HCT116 (cell line): Measurements from ENCODE around the gene TTC27. TPM values are rescaled to one million over a fixed set of nuclear protein-coding genes. Genes with fewer than 3 reads are reported as not detected.

Experiments
- ATAC-seq: fragments of 200-7000 bp; cut with Tn5 transposase; 2 replicates; pipeline ENCODE4 v1.9.1; 2020; ENCODE audit warnings: mild to moderate bottlenecking, moderate library complexity
- BruUV-seq: library from RNA; stranded (reverse); fragments of 400-500 nt; replicated peaks from 2 replicates; lab custom pipeline; 2021; lab: Mats Ljungman, UMichigan
- CTCF ChIA-PET: fragments of 300-600 bp; sonication (Branson Sonifier 250); formaldehyde crosslinking; loops from one replicate; lab custom pipeline; 2021; ENCODE audit warnings: antibody characterized with exemption; lab: Charles Lee
- POLR2A ChIA-PET: fragments of 300-600, 350-600 bp; sonication (Branson Sonifier 250); formaldehyde crosslinking; loops from one replicate; lab custom pipeline; 2021; ENCODE audit warnings: antibody characterized with exemption; lab: Charles Lee
- RAD21 ChIA-PET, 2 experiments: fragments of 300-600 bp; sonication (Branson Sonifier 250); formaldehyde crosslinking; loops; one replicate each; lab custom pipeline; 2023; ENCODE audit warnings: low total read pairs in 2 of 2; ENCODE audit not compliant: uncharacterized antibody in 2 of 2, unreplicated experiment in 2 of 2, low non-redundant PET in 1 of 2; lab: Charles Lee
- DNase-seq: peaks from one replicate; pipeline ENCODE4 v3.0.0-alpha.2; 2010; ENCODE audit warnings: low read depth, low spot score
- H2AFZ ChIP-seq: fragments of 200-600 bp; shearing (Covaris generic), sonication (generic); 2 replicates; pipeline ENCODE4 v1.6.1; 2017; ENCODE audit warnings: low read depth, mixed run types, mixed read lengths, antibody characterized with exemption, low read length; ENCODE audit not compliant: poor library complexity, severe bottlenecking
- H3K27ac ChIP-seq: 2 replicates; pipeline ENCODE4 v1.5.1; 2012; ENCODE audit warnings: low read depth, low read length
- H3K27me3 ChIP-seq: fragments of 200-600 bp; sonication (generic); 2 replicates; pipeline ENCODE4 v1.6.1; 2016; ENCODE audit warnings: mixed run types, low read length, mixed read lengths; ENCODE audit not compliant: insufficient read depth
- H3K36me3 ChIP-seq, 2 experiments: fragments of 200-500 bp in 1 of 2; fragments of 200-600 bp in 1 of 2; sonication (Bioruptor generic) in 1 of 2; sonication (generic) in 1 of 2; 2 replicates each; pipeline versions ENCODE4 v1.5.1 to v1.6.1; 2014 to 2016; ENCODE audit warnings: low read length in 2 of 2, inconsistent platforms in 1 of 2, mixed read lengths in 1 of 2, mixed run types in 1 of 2; ENCODE audit not compliant: insufficient read depth in 2 of 2, control insufficient read depth in 1 of 2
- H3K4me1 ChIP-seq, 2 experiments: fragments of 200-600 bp in 1 of 2; sonication (generic) in 1 of 2; 2 replicates each; pipeline versions ENCODE4 v1.5.1 to v1.6.1; 2012 to 2017; ENCODE audit warnings: low read length in 2 of 2, inconsistent platforms in 1 of 2, mild to moderate bottlenecking in 1 of 2, mixed read lengths in 1 of 2, mixed run types in 1 of 2, moderate library complexity in 1 of 2; ENCODE audit not compliant: insufficient read depth in 2 of 2, control insufficient read depth in 1 of 2
- H3K4me2 ChIP-seq: fragments of 200-600 bp; sonication (generic); 2 replicates; pipeline ENCODE4 v1.6.1; 2017; ENCODE audit warnings: mixed run types, low read length, mixed read lengths
- H3K4me3 ChIP-seq, 2 experiments: fragments of 200-600 bp in 1 of 2; sonication (generic) in 1 of 2; replicated peaks in 1 of 2; 2 replicates each; pipeline ENCODE4 v1.5.1; 2011 to 2016; ENCODE audit warnings: low read length in 2 of 2, control low read depth in 1 of 2, low read depth in 1 of 2, mild to moderate bottlenecking in 1 of 2, mixed read lengths in 1 of 2, mixed run types in 1 of 2
- H3K79me2 ChIP-seq: fragments of 200-600 bp; sonication (generic); 2 replicates; pipeline ENCODE4 v1.6.1; 2017; ENCODE audit warnings: mild to moderate bottlenecking, mixed run types, low read length, moderate library complexity, mixed read lengths; ENCODE audit not compliant: insufficient read depth
- H3K9ac ChIP-seq: fragments of 200-600 bp; sonication (generic); 2 replicates; pipeline ENCODE4 v1.6.1; 2016; ENCODE audit warnings: low read length, mixed read lengths
- H3K9me2 ChIP-seq: fragments of 200-600 bp; sonication (generic), shearing (Covaris generic); 2 replicates; pipeline ENCODE4 v1.6.1; 2017; ENCODE audit warnings: mixed run types, mild to moderate bottlenecking, moderate library complexity; ENCODE audit not compliant: insufficient read depth
- H3K9me3 ChIP-seq, 2 experiments: fragments of 200-500 bp in 1 of 2; fragments of 200-600 bp in 1 of 2; sonication (Bioruptor generic) in 1 of 2; sonication (generic) in 1 of 2; 2 replicates each; pipeline ENCODE4 v1.6.1; 2014 to 2017; ENCODE audit warnings: low read length in 2 of 2, mixed read lengths in 2 of 2, inconsistent platforms in 1 of 2, low read depth in 1 of 2, mild to moderate bottlenecking in 1 of 2, mixed run types in 1 of 2, moderate library complexity in 1 of 2; ENCODE audit not compliant: control insufficient read depth in 1 of 2, insufficient read depth in 1 of 2
- H4K20me1 ChIP-seq: fragments of 200-600 bp; sonication (generic), shearing (Covaris generic); 2 replicates; pipeline ENCODE4 v1.6.1; 2017; ENCODE audit warnings: mixed run types, mild to moderate bottlenecking, moderate library complexity; ENCODE audit not compliant: insufficient read depth
- CBX3 ChIP-seq: IDR thresholded peaks from 2 replicates; pipeline ENCODE4 v1.6.1; 2012; ENCODE audit warnings: low read depth
- CEBPB ChIP-seq: IDR thresholded peaks from 2 replicates; pipeline ENCODE4 v1.6.1; 2012; ENCODE audit warnings: low read depth
- EGR1 ChIP-seq: IDR thresholded peaks from 2 replicates; pipeline ENCODE4 v1.6.1; 2012; ENCODE audit warnings: low read depth
- EZH2phosphoT487 ChIP-seq: fragments of 200-600 bp; IDR thresholded peaks from 2 replicates; pipeline ENCODE4 v1.6.1; 2018; ENCODE audit warnings: antibody characterized with exemption, borderline replicate concordance
- FOSL1 ChIP-seq: IDR thresholded peaks from 2 replicates; pipeline ENCODE4 v1.6.1; 2012; ENCODE audit warnings: low read depth
- JUND ChIP-seq: IDR thresholded peaks from 2 replicates; pipeline ENCODE4 v1.6.1; 2012
- POLR2A ChIP-seq: IDR thresholded peaks from 2 replicates; pipeline ENCODE4 v1.7.0; 2011; ENCODE audit warnings: borderline replicate concordance; ENCODE audit not compliant: insufficient read depth, insufficient read length; ENCODE audit errors: extremely low read depth
- POLR2AphosphoS5 ChIP-seq: IDR thresholded peaks from 2 replicates; pipeline ENCODE4 v1.6.1; 2011; ENCODE audit warnings: mild to moderate bottlenecking, low read depth, low read length, moderate library complexity
- RAD21 ChIP-seq: IDR thresholded peaks from 2 replicates; pipeline ENCODE4 v1.6.1; 2012; ENCODE audit warnings: low read depth, mild to moderate bottlenecking
- SIN3A ChIP-seq: IDR thresholded peaks from 2 replicates; pipeline ENCODE4 v1.6.1; 2012; ENCODE audit warnings: low read depth
- SP1 ChIP-seq: IDR thresholded peaks from 2 replicates; pipeline ENCODE4 v1.6.1; 2012; ENCODE audit warnings: low read depth
- SRF ChIP-seq: IDR thresholded peaks from 2 replicates; pipeline ENCODE4 v1.6.1; 2012; ENCODE audit warnings: low read depth
- TCF7L2 ChIP-seq: IDR thresholded peaks from 2 replicates; pipeline ENCODE4 v1.7.0; 2011; ENCODE audit warnings: borderline replicate concordance, inconsistent platforms; ENCODE audit not compliant: insufficient read depth, insufficient read length; ENCODE audit errors: extremely low read depth
- YY1 ChIP-seq: IDR thresholded peaks from 2 replicates; pipeline ENCODE4 v1.6.1; 2011; ENCODE audit warnings: low read length, low read depth, moderate library complexity, mild to moderate bottlenecking; ENCODE audit not compliant: insufficient replicate concordance; ENCODE audit errors: extremely low read depth
- ZBTB33 ChIP-seq: IDR thresholded peaks from 2 replicates; pipeline ENCODE4 v1.6.1; 2011; ENCODE audit warnings: mild to moderate bottlenecking, low read length, moderate library complexity; ENCODE audit not compliant: insufficient replicate concordance; ENCODE audit errors: extremely low read depth
- intact Hi-C: fragments of 100-400 bp; cut with micrococcal nuclease; formaldehyde crosslinking; loops from 2 replicates; pipeline ENCODE4 v1.10.0; 2022
- total RNA-seq: library from RNA; stranded (reverse); gene quantifications from one replicate; pipeline ENCODE4 v1.2.1, GENCODE V29; 2021; ENCODE audit not compliant: unreplicated experiment
- TF ChIP-seq, protein P1 (sequence below), 3 experiments: fragments of 200-600 bp in 1 of 3; sonication (generic) in 1 of 3; IDR thresholded peaks in 2 of 3; conservative IDR thresholded peaks in 1 of 3; 2 replicates each; pipeline ENCODE4 v1.5.1; 2012 to 2017; ENCODE audit warnings: low read depth in 2 of 3, low read length in 2 of 3, antibody characterized with exemption in 1 of 3, borderline replicate concordance in 1 of 3, control low read depth in 1 of 3, mild to moderate bottlenecking in 1 of 3, mixed read lengths in 1 of 3, mixed run types in 1 of 3, moderate library complexity in 1 of 3; ENCODE audit not compliant: insufficient read depth in 1 of 3
- TF ChIP-seq, protein P2 (sequence below): IDR thresholded peaks from 2 replicates; pipeline ENCODE4 v1.6.1; 2012; ENCODE audit warnings: low read depth
- TF ChIP-seq, protein P3 (sequence below): IDR thresholded peaks from 2 replicates; pipeline ENCODE4 v1.6.1; 2012
- TF ChIP-seq, protein P4 (sequence below): IDR thresholded peaks from 2 replicates; pipeline ENCODE4 v1.6.1; 2012

TTC27 gene
- total RNA-seq, 1 experiment from 2014 or later = 24.4 TPM

DNA sequence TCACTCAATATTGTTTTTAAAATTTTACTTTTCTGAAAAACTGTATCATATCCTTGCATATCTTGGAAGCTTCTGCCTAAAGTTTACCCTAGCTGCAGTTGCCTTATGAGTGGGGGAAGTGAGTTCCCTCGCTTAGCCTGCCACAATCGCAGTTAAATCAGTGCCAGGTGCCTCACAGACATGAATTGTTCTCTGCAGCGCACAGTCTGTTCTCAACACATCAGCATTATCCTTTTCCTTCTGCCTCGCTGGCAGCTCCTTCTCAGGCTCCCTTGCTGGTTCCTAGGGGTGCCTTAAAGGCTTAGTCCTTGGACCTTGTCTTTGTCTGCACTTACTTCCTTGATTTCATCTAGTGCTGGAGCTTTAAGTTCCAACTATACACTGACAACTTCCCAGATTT lies 132.8 kb downstream of the TTC27 start:
- intact Hi-C loops = no loop called here
- H3K79me2 ChIP-seq = no peaks in the 10 kb centered on the region
- no peaks in the 10 kb centered on the region for H3K9me3 ChIP-seq
- no peak overlapping the region for H2AFZ ChIP-seq
- ChIA-PET POLR2A (no interaction called here), CTCF (no interaction called here), RAD21 (no interaction called here)
- no peaks in the 10 kb centered on the region for H3K9me2 ChIP-seq
- no peak for ATAC-seq
- H3K27ac ChIP-seq = no peak overlapping the region
- no peak for DNase-seq
- H3K9ac ChIP-seq = no peak overlapping the region
- H3K27me3 ChIP-seq = no peaks in the 10 kb centered on the region
- no peak for TF ChIP-seq SIN3A
- TF ChIP-seq, protein P1, sequence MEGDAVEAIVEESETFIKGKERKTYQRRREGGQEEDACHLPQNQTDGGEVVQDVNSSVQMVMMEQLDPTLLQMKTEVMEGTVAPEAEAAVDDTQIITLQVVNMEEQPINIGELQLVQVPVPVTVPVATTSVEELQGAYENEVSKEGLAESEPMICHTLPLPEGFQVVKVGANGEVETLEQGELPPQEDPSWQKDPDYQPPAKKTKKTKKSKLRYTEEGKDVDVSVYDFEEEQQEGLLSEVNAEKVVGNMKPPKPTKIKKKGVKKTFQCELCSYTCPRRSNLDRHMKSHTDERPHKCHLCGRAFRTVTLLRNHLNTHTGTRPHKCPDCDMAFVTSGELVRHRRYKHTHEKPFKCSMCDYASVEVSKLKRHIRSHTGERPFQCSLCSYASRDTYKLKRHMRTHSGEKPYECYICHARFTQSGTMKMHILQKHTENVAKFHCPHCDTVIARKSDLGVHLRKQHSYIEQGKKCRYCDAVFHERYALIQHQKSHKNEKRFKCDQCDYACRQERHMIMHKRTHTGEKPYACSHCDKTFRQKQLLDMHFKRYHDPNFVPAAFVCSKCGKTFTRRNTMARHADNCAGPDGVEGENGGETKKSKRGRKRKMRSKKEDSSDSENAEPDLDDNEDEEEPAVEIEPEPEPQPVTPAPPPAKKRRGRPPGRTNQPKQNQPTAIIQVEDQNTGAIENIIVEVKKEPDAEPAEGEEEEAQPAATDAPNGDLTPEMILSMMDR (IDR thresholded peaks at IDR 0.05 in 2 of 3, conservative IDR thresholded peaks at IDR 0.05 in 1 of 3; ENCODE audit: borderline replicate concordance in 1 of 3, insufficient read depth in 1 of 3, low read depth in 2 of 3, low read length in 2 of 3) = no peak
- no peak for TF ChIP-seq RAD21
- TF ChIP-seq SP1 = no peak
- no peak for TF ChIP-seq EGR1
- no peak for TF ChIP-seq TCF7L2
- TF ChIP-seq YY1 = no peak
- TF ChIP-seq, protein P2, sequence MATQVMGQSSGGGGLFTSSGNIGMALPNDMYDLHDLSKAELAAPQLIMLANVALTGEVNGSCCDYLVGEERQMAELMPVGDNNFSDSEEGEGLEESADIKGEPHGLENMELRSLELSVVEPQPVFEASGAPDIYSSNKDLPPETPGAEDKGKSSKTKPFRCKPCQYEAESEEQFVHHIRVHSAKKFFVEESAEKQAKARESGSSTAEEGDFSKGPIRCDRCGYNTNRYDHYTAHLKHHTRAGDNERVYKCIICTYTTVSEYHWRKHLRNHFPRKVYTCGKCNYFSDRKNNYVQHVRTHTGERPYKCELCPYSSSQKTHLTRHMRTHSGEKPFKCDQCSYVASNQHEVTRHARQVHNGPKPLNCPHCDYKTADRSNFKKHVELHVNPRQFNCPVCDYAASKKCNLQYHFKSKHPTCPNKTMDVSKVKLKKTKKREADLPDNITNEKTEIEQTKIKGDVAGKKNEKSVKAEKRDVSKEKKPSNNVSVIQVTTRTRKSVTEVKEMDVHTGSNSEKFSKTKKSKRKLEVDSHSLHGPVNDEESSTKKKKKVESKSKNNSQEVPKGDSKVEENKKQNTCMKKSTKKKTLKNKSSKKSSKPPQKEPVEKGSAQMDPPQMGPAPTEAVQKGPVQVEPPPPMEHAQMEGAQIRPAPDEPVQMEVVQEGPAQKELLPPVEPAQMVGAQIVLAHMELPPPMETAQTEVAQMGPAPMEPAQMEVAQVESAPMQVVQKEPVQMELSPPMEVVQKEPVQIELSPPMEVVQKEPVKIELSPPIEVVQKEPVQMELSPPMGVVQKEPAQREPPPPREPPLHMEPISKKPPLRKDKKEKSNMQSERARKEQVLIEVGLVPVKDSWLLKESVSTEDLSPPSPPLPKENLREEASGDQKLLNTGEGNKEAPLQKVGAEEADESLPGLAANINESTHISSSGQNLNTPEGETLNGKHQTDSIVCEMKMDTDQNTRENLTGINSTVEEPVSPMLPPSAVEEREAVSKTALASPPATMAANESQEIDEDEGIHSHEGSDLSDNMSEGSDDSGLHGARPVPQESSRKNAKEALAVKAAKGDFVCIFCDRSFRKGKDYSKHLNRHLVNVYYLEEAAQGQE = no peak
- TF ChIP-seq FOSL1 = no peak
- TF ChIP-seq SRF = no peak
- TF ChIP-seq EZH2phosphoT487 = no peak
- no peak for TF ChIP-seq CBX3
- TF ChIP-seq CEBPB = no peak
- TF ChIP-seq, protein P3, sequence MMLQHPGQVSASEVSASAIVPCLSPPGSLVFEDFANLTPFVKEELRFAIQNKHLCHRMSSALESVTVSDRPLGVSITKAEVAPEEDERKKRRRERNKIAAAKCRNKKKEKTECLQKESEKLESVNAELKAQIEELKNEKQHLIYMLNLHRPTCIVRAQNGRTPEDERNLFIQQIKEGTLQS = no peak
- TF ChIP-seq POLR2AphosphoS5 = no peak
- no peak for TF ChIP-seq POLR2A
- no peak for TF ChIP-seq ZBTB33
- TF ChIP-seq, protein P4, sequence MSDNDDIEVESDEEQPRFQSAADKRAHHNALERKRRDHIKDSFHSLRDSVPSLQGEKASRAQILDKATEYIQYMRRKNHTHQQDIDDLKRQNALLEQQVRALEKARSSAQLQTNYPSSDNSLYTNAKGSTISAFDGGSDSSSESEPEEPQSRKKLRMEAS = no peak
- no peak for TF ChIP-seq JUND
- H3K4me3 ChIP-seq = no peak overlapping the region
- H3K4me1 ChIP-seq = no peaks in the 10 kb centered on the region
- BruUV-seq = no TSS peak
- no peak overlapping the region for H3K4me2 ChIP-seq
- H4K20me1 ChIP-seq = no peaks in the 10 kb centered on the region
- H3K36me3 ChIP-seq = no peaks in the 10 kb centered on the region
